ENCODE data around the gene MSANTD2. TPM values are rescaled to one million over a fixed set of nuclear protein-coding genes. Genes with fewer than 3 reads are reported as not detected.
A peak's percentile ranks its signal among the peaks of the same experiment; 100 is the strongest.

The MSANTD2 gene
- total and polyA plus RNA-seq, 2 of the 4 experiments (the other 2 are of a cell fraction): 5.0 to 6.0 TPM

DNA sequence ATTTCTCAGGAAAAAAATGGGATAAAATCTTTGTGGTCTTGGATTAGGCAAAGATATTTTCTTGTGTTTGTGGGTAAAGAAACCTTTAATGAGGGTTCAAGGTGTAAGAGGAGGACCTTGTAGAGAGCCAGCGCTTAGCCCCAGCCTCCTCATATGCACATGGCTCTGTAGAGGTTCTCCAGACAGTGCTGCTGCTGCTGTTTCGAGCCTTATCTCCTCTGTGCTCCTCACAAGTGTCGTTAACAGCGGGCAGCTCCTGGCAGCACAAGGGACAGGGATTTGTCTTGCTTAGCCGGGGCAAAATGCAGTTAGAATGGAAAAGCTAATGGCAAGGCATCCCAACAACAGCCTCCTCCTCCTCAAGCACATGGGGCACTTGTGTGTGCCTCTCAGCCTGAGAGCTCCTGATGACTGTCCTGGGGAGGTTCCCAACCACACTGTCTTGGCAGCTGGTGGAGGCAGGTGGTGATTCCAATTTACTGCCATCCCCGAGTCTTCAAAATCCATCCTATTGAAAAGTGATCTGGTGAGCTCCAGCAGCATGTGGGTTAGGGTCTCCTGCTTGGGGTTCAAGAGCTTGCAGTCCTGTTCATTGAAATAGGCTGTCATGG lies 7.6 kb upstream of the MSANTD2 start:
- Histone ChIP-seq H4K5ac (ENCODE audit: low read depth, low read length) (no peak overlapping the region), H3K14ac (replicated peaks; ENCODE audit: low read depth, low read length) (no peak overlapping the region), H2BK20ac (ENCODE audit: low read depth, low read length) (no peak overlapping the region), H4K91ac (ENCODE audit: insufficient read depth, low read depth, low read length) (no peak overlapping the region), H3K79me1 (ENCODE audit: low read depth in 1 of 2, low read length in 2 of 2) (no peaks in the 10 kb centered on the region), H3K27me3 (ENCODE audit: control insufficient read depth, insufficient read depth, low read length) (peaks cover 3% of the 10 kb centered on the region), H4K20me1 (ENCODE audit: insufficient read depth, low read length) (no peaks in the 10 kb centered on the region), H2AFZ (replicated peaks; ENCODE audit: low read length, poor library complexity) (peak overlapping the region; percentile 27), H3K9me1 (ENCODE audit: insufficient read depth, low read length) (no peaks in the 10 kb centered on the region), H3K4me2 (ENCODE audit: low read depth, low read length) (no peak overlapping the region), H3K9ac (ENCODE audit: low read depth, low read length) (no peak overlapping the region), H2BK15ac (ENCODE audit: low read depth, low read length) (no peak overlapping the region), H3K56ac (ENCODE audit: extremely low read depth, insufficient read depth, low read length) (no peak overlapping the region), H2AK9ac (replicated peaks; ENCODE audit: low read depth, low read length, poor library complexity) (peak overlapping the region; percentile 5), H3K4me1 (ENCODE audit: control insufficient read depth, insufficient read depth, low read length) (no peaks in the 10 kb centered on the region), H2BK5ac (ENCODE audit: low read depth, low read length, poor library complexity, severe bottlenecking) (no peak overlapping the region), H3K23ac (ENCODE audit: low read depth, low read length) (no peak overlapping the region), H3K36me3 (ENCODE audit: control insufficient read depth, insufficient read depth, low read length) (no peaks in the 10 kb centered on the region), H2BK120ac (ENCODE audit: low read depth, low read length) (no peak overlapping the region), H2AK5ac (ENCODE audit: low read depth, low read length) (no peak overlapping the region), H4K8ac (ENCODE audit: low read depth in 2 of 2, low read length in 2 of 2) (no peak overlapping the region), H3K4me3 (ENCODE audit: insufficient read depth, low read depth, low read length) (no peak overlapping the region), H3K9me3 (ENCODE audit: control insufficient read depth, insufficient read depth, low read length) (no peaks in the 10 kb centered on the region), H3K4ac (ENCODE audit: low read depth, low read length) (no peak overlapping the region), H3K27ac (ENCODE audit: insufficient read depth, low read length) (no peak overlapping the region), H3K18ac (ENCODE audit: low read depth, low read length) (no peak overlapping the region)
- DNase-seq (no peak), ATAC-seq (ENCODE audit: low read depth) (no peak)
- intact Hi-C loops (cut with micrococcal nuclease): no loop called here
- POLR2A ChIA-PET (ENCODE audit: unreplicated experiment): no interaction called here
- CTCF ChIA-PET: no interaction called here
- no peak for TF ChIP-seq NFE2L2 (IDR thresholded peaks at IDR 0.05; ENCODE audit: low read depth, low read length)
- TF ChIP-seq, protein P1, sequence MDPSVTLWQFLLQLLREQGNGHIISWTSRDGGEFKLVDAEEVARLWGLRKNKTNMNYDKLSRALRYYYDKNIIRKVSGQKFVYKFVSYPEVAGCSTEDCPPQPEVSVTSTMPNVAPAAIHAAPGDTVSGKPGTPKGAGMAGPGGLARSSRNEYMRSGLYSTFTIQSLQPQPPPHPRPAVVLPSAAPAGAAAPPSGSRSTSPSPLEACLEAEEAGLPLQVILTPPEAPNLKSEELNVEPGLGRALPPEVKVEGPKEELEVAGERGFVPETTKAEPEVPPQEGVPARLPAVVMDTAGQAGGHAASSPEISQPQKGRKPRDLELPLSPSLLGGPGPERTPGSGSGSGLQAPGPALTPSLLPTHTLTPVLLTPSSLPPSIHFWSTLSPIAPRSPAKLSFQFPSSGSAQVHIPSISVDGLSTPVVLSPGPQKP (IDR thresholded peaks at IDR 0.05; ENCODE audit: borderline replicate concordance, low read depth, low read length): no peak
- TF ChIP-seq RAD21 (IDR thresholded peaks at IDR 0.05; ENCODE audit: low read length): no peak
- no peak for TF ChIP-seq CEBPB (IDR thresholded peaks at IDR 0.05; ENCODE audit: low read depth, low read length)
- TF ChIP-seq RCOR1 (IDR thresholded peaks at IDR 0.05; ENCODE audit: insufficient replicate concordance, low read length): no peak
- no peak for TF ChIP-seq SMC3 (IDR thresholded peaks at IDR 0.05; ENCODE audit: low read depth, low read length)
- TF ChIP-seq RFX5 (IDR thresholded peaks at IDR 0.05; ENCODE audit: low read depth, low read length): no peak
- TF ChIP-seq FOS (IDR thresholded peaks at IDR 0.05; ENCODE audit: low read depth, low read length): no peak
- in situ Hi-C loops (cut with MboI; ENCODE audit: low sequenced_read_pairs): loop anchor here (25.0 kb wide), 1 partner anchor 395 kb away; the partner anchor contains the start of gene OR8B4
- BruUV-seq (replicated peaks): no TSS peak
- WGBS, 2 experiments (ENCODE audit: extremely low coverage in 2 of 2, insufficient read length in 1 of 2): 57% methylated on average over 2 of the region's 6 CpGs; no CpG with 5 or more reads in 1 of the 2 experiments
- dilution Hi-C loops (cut with HindIII; ENCODE audit: low sequenced_read_pairs, unreplicated experiment): no loop called here
